ENCODE results near the gene MSI2.

DNA sequence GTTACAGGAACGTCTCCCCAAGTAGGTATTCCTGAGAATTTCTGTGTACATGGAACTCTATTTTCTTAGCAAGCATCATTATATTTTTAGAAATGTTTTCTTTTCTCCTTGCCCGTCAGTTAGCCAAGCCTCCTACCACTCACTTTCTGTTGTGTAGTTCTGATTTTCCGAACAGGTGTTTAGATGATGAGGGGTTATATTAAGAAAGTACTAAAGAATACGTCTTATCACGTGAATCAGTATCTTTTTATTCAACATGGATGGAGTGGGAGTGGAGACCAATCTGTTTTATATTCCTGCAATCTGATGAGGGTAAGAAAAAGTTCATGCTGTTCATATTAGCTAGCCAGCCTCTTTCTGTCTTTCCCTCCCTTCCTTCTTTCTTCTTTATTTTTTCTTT is 29.4 kb downstream of the MSI2 start:
- no peak for TF ChIP-seq POLR2A (IDR thresholded peaks at IDR 0.05)
- TF ChIP-seq, protein P1, sequence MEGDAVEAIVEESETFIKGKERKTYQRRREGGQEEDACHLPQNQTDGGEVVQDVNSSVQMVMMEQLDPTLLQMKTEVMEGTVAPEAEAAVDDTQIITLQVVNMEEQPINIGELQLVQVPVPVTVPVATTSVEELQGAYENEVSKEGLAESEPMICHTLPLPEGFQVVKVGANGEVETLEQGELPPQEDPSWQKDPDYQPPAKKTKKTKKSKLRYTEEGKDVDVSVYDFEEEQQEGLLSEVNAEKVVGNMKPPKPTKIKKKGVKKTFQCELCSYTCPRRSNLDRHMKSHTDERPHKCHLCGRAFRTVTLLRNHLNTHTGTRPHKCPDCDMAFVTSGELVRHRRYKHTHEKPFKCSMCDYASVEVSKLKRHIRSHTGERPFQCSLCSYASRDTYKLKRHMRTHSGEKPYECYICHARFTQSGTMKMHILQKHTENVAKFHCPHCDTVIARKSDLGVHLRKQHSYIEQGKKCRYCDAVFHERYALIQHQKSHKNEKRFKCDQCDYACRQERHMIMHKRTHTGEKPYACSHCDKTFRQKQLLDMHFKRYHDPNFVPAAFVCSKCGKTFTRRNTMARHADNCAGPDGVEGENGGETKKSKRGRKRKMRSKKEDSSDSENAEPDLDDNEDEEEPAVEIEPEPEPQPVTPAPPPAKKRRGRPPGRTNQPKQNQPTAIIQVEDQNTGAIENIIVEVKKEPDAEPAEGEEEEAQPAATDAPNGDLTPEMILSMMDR (IDR thresholded peaks at IDR 0.05): no peak
